Keratinocyte (primary cell): Measurements from ENCODE around the gene DNAH8. TPM values are rescaled to one million over a fixed set of nuclear protein-coding genes. Genes with fewer than 3 reads are reported as not detected.

Source experiments
- DNase-seq: peaks from one replicate; pipeline ENCODE4 v3.0.0-alpha.2; 2011; ENCODE audit warnings: low read depth, missing footprints, low spot score
- FAIRE-seq: peaks from 2 replicates; lab custom pipeline; 2011; peaks lifted over from hg19 to GRCh38; lab: Jason Lieb, UNC
- H2AFZ ChIP-seq: 2 replicates; pipeline ENCODE4 v1.6.0; 2012; ENCODE audit warnings: low read length, control low read depth, inconsistent platforms; ENCODE audit not compliant: control insufficient read depth
- H3K27ac ChIP-seq: 2 replicates; pipeline ENCODE4 v1.5.1; 2011; ENCODE audit warnings: low read length; ENCODE audit not compliant: control insufficient read depth, insufficient read depth
- H3K27me3 ChIP-seq: 3 replicates; pipeline ENCODE4 v1.6.0; 2011; ENCODE audit warnings: low read length; ENCODE audit not compliant: control insufficient read depth, insufficient read depth; ENCODE audit errors: extremely low read depth
- H3K36me3 ChIP-seq, 2 experiments: 2 replicates in 1 of 2; 3 replicates in 1 of 2; pipeline ENCODE4 v1.5.1; 2011; ENCODE audit warnings: low read length in 2 of 2, mild to moderate bottlenecking in 1 of 2; ENCODE audit not compliant: control insufficient read depth in 2 of 2, insufficient read depth in 2 of 2; ENCODE audit errors: extremely low read depth in 1 of 2
- H3K4me1 ChIP-seq: 3 replicates; pipeline ENCODE4 v1.5.1; 2011; ENCODE audit warnings: low read length; ENCODE audit not compliant: control insufficient read depth, insufficient read depth; ENCODE audit errors: extremely low read depth
- H3K4me2 ChIP-seq: 3 replicates; pipeline ENCODE4 v1.6.0; 2011; ENCODE audit warnings: low read depth, low read length; ENCODE audit not compliant: control insufficient read depth, insufficient read depth; ENCODE audit errors: extremely low read depth
- H3K4me3 ChIP-seq, 3 experiments: fragments of 200-600 bp in 1 of 3; sonication (generic) in 1 of 3; 2 replicates in 2 of 3; 3 replicates in 1 of 3; pipeline ENCODE4 v1.5.1; 2011 to 2016; ENCODE audit warnings: low read length in 3 of 3, mild to moderate bottlenecking in 3 of 3, control low read depth in 2 of 3, inconsistent platforms in 1 of 3, low read depth in 1 of 3, mixed read lengths in 1 of 3, mixed run types in 1 of 3, moderate library complexity in 1 of 3; ENCODE audit not compliant: control insufficient read depth in 2 of 3, insufficient read depth in 2 of 3; ENCODE audit errors: extremely low read depth in 1 of 3
- H3K79me2 ChIP-seq: 2 replicates; pipeline ENCODE4 v1.6.0; 2012; ENCODE audit warnings: low read length; ENCODE audit not compliant: control insufficient read depth, insufficient read depth
- H3K9ac ChIP-seq: 3 replicates; pipeline ENCODE4 v1.6.0; 2011; ENCODE audit warnings: low read length; ENCODE audit not compliant: control insufficient read depth, insufficient read depth; ENCODE audit errors: extremely low read depth
- H3K9me1 ChIP-seq: 3 replicates; pipeline ENCODE4 v1.6.0; 2011; ENCODE audit warnings: low read length; ENCODE audit not compliant: control insufficient read depth, insufficient read depth; ENCODE audit errors: extremely low read depth
- H3K9me3 ChIP-seq: 2 replicates; pipeline ENCODE4 v1.5.1; 2012; ENCODE audit warnings: low read depth, low read length; ENCODE audit not compliant: control insufficient read depth
- H4K20me1 ChIP-seq: 3 replicates; pipeline ENCODE4 v1.6.0; 2011; ENCODE audit warnings: low read length; ENCODE audit not compliant: control insufficient read depth, insufficient read depth; ENCODE audit errors: extremely low read depth
- EZH2 ChIP-seq: IDR thresholded peaks from one replicate; pipeline ENCODE4 v1.6.1; 2012; ENCODE audit warnings: inconsistent platforms, mild to moderate bottlenecking, low read length, moderate library complexity
- dilution Hi-C: fragments of 300-500 bp; cut with MboI; formaldehyde crosslinking; loops from one replicate; pipeline ENCODE4 v1.7.0; 2020; ENCODE audit warnings: low sequenced_read_pairs; ENCODE audit not compliant: extremely low pct_ligation_motif_present
- polyA plus RNA-seq, 5 experiments: library from polyadenylated mRNA; depleted of rRNA in 3 of 5; stranded (reverse) in 3 of 5; stranded (forward) in 1 of 5; unstranded in 1 of 5; fragments of >200 nt; gene quantifications; 1 replicate in 1 of 5; 2 replicates in 3 of 5; 3 replicates in 1 of 5; pipeline versions ENCODE4 v1.2.1 to v1.2.3, GENCODE V29; 2011 to 2012; ENCODE audit warnings: missing spikeins in 2 of 5, low read depth in 1 of 5, low replicate concordance in 1 of 5
- TF ChIP-seq, protein P1 (sequence below), 3 experiments: IDR thresholded peaks in 1 of 3; conservative IDR thresholded peaks in 1 of 3; optimal IDR thresholded peaks in 1 of 3; 2 replicates in 2 of 3; 3 replicates in 1 of 3; pipeline versions ENCODE3 to v1.5.1; 2011; ENCODE audit warnings: low read length in 3 of 3, mild to moderate bottlenecking in 3 of 3, moderate library complexity in 2 of 3, control low read depth in 1 of 3, inconsistent platforms in 1 of 3; ENCODE audit not compliant: insufficient read depth in 2 of 3; ENCODE audit errors: extremely low read depth in 1 of 3

DNAH8 gene
- polyA plus RNA-seq, 1 donor (not counting 4 experiments of a cell fraction or from before 2014, with no cell fraction given), result 0.01 TPM

DNA sequence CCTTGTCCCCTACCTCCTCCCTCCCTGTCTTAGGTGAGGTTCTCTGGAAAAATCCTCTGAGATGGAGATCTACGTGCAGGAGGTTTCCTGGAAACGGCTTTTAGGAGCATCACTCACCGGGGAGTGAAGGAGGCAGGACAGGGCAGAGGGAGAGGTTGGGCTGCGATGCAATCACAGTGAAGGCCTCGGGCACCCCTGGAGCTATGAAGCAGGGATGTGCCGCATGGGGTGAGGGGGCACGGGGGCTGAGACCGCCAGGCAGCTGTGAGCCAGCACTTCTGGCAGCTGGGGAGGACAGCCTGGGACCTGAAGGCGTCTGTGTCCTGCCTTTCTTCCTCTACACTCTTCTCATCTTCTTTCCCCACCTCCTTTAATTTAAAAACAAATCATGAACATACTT is 320.6 kb downstream of the DNAH8 start:
- Histone ChIP-seq H4K20me1 (no peaks in the 10 kb centered on the region), H3K4me2 (no peak overlapping the region), H3K9me3 (no peaks in the 10 kb centered on the region), H3K9ac (no peak overlapping the region), H3K4me3 (no peak overlapping the region), H2AFZ (no peak overlapping the region), H3K27ac (no peak overlapping the region), H3K27me3 (peaks cover 24% of the 10 kb centered on the region), H3K79me2 (no peaks in the 10 kb centered on the region), H3K9me1 (no peaks in the 10 kb centered on the region), H3K36me3 (no peaks in the 10 kb centered on the region), H3K4me1 (no peaks in the 10 kb centered on the region)
- TF ChIP-seq, protein P1, sequence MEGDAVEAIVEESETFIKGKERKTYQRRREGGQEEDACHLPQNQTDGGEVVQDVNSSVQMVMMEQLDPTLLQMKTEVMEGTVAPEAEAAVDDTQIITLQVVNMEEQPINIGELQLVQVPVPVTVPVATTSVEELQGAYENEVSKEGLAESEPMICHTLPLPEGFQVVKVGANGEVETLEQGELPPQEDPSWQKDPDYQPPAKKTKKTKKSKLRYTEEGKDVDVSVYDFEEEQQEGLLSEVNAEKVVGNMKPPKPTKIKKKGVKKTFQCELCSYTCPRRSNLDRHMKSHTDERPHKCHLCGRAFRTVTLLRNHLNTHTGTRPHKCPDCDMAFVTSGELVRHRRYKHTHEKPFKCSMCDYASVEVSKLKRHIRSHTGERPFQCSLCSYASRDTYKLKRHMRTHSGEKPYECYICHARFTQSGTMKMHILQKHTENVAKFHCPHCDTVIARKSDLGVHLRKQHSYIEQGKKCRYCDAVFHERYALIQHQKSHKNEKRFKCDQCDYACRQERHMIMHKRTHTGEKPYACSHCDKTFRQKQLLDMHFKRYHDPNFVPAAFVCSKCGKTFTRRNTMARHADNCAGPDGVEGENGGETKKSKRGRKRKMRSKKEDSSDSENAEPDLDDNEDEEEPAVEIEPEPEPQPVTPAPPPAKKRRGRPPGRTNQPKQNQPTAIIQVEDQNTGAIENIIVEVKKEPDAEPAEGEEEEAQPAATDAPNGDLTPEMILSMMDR (optimal IDR thresholded peaks at IDR 0.05 in 1 of 3, IDR thresholded peaks at IDR 0.05 in 1 of 3, conservative IDR thresholded peaks at IDR 0.05 in 1 of 3; ENCODE audit: extremely low read depth in 1 of 3, insufficient read depth in 2 of 3, low read length in 3 of 3), result no peak
- TF ChIP-seq EZH2, result no peak
- no peak for DNase-seq
- dilution Hi-C loops, result no loop called here
- FAIRE-seq, result no peak

DNA sequence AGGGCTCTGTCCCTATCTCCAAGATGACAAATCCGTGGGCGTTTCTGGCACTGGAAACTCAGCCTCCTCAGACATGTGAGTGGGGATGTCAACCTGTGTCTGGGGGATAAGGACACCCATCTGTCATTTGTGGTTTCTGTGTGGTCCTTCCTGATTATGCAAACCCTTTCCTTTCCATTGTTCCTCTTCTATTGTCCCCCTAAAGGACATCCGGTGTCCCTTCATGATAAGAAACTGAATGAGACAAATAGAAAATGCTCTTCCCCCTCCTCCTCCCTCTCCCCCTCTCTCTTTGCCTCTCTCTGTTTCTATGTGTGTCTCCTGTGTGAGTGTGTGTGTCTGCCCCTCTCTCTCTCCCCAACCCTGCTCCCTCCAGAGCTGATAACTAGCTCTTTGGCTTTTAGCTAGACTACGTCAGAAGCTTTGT is 322.0 kb downstream of the DNAH8 start:
- H3K4me3 ChIP-seq, result no peak overlapping the region
- no peak for FAIRE-seq
- no peaks in the 10 kb centered on the region for H3K79me2 ChIP-seq
- H3K27ac ChIP-seq, result no peak overlapping the region
- no peak for DNase-seq
- dilution Hi-C loops, result no loop called here
- peaks cover 28% of the 10 kb centered on the region for H3K27me3 ChIP-seq
- no peak overlapping the region for H3K9ac ChIP-seq
- H3K36me3 ChIP-seq, result no peaks in the 10 kb centered on the region
- H4K20me1 ChIP-seq, result no peaks in the 10 kb centered on the region
- H3K9me1 ChIP-seq, result no peaks in the 10 kb centered on the region
- H3K4me2 ChIP-seq, result no peak overlapping the region
- TF ChIP-seq EZH2, result no peak
- TF ChIP-seq, protein P1 (optimal IDR thresholded peaks at IDR 0.05 in 1 of 3, IDR thresholded peaks at IDR 0.05 in 1 of 3, conservative IDR thresholded peaks at IDR 0.05 in 1 of 3; ENCODE audit: extremely low read depth in 1 of 3, insufficient read depth in 2 of 3, low read length in 3 of 3), result no peak
- H3K9me3 ChIP-seq, result no peaks in the 10 kb centered on the region
- H2AFZ ChIP-seq, result no peak overlapping the region
- H3K4me1 ChIP-seq, result no peaks in the 10 kb centered on the region
